ENCODE data around the gene SOBP.

DNA sequence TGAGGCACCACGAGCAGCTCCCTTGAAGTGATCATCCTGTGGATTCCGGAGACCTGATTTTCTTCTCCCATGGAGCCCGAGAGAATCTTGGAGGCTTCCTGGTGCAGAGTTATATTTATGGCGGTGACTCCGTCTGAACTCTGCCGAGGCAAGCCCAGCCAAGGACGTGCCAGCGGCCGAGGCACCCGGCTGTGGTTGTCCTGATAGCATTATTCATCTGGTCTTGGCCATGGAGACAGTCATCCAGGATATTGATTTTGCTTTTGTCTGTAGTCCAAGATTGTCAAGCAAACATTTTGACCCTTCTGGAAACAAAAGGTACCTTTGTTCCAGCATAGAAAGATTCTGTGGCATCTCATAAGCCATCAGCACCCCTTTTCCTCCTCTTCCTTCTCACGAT is 170.9 kb downstream of the SOBP start:
- TF ChIP-seq, protein P1, sequence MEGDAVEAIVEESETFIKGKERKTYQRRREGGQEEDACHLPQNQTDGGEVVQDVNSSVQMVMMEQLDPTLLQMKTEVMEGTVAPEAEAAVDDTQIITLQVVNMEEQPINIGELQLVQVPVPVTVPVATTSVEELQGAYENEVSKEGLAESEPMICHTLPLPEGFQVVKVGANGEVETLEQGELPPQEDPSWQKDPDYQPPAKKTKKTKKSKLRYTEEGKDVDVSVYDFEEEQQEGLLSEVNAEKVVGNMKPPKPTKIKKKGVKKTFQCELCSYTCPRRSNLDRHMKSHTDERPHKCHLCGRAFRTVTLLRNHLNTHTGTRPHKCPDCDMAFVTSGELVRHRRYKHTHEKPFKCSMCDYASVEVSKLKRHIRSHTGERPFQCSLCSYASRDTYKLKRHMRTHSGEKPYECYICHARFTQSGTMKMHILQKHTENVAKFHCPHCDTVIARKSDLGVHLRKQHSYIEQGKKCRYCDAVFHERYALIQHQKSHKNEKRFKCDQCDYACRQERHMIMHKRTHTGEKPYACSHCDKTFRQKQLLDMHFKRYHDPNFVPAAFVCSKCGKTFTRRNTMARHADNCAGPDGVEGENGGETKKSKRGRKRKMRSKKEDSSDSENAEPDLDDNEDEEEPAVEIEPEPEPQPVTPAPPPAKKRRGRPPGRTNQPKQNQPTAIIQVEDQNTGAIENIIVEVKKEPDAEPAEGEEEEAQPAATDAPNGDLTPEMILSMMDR (IDR thresholded peaks at IDR 0.05) = no peak
- TF ChIP-seq POLR2A (IDR thresholded peaks at IDR 0.05) = no peak
